ENCODE data around the gene MPO. TPM values are rescaled to one million over a fixed set of nuclear protein-coding genes. Genes with fewer than 3 reads are reported as not detected.

MPO gene
- total and polyA plus RNA-seq, 7 donors: 0.11 to 0.95 (median 0.38) TPM

DNA sequence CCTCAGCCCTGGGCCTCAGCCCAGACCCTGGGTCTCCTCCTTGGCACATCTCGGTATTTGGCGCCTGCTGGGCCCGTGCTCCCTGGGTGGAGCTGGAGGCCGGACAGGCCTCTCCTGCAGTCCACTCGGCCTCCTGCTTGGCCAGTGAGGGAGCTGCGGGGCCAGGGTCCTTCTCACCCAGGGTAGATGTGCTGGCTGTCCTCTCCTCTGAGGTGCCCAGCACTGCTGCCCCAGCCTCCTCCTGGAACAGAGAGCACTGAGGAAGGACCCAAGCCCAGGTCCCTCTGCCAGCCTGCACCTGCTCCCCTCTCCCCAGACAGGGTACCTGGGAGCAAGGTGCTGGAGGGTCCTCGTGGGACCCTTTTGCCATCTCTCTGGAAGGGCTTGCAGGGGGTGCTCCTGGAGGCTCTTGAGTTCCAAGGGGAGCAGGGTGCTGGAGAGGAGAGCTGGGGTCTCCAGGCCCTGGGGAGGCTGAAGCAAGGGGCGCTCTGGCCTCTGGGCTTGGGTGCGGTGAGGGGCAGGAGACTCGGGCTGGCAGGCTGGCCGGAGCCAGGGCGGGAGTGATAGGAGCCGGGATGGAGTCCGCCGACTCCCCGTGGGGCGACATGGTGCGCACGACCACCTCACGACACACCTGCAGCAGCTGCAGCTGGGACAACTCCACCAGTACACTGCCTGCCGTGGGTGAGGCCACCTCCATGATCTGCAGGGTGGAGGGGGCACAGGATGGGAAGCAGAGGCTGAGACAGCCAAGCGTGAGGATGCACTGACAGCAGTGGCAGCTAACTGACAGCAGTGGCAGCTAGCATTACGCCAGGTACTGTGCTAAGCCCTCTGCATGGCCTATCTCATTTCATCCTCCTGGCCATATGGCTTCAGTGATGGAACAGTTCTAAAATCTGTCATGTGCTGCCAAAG is 30.0 kb upstream of the MPO start:
- DNase-seq: no peak
- no peaks in the 10 kb centered on the region for H3K4me1 ChIP-seq
- no peaks in the 10 kb centered on the region for H3K9me3 ChIP-seq
- H3K27me3 ChIP-seq (ENCODE audit: insufficient read depth in 3 of 3, low read length in 2 of 3): no peaks in the 10 kb centered on the region
- WGBS, 3 donors: 86 to 93% (median 90%) methylated on average over 23 of the region's 23 CpGs
- no peak overlapping the region for H3K27ac ChIP-seq
- H3K4me3 ChIP-seq: no peak overlapping the region
- intact Hi-C loops (cut with DNase I): no loop called here
- no peaks in the 10 kb centered on the region for H3K36me3 ChIP-seq (ENCODE audit: insufficient read depth in 1 of 2, low read depth in 1 of 2)
- no peak for ATAC-seq
- TF ChIP-seq CTCF (IDR thresholded peaks at IDR 0.05): no peak

DNA sequence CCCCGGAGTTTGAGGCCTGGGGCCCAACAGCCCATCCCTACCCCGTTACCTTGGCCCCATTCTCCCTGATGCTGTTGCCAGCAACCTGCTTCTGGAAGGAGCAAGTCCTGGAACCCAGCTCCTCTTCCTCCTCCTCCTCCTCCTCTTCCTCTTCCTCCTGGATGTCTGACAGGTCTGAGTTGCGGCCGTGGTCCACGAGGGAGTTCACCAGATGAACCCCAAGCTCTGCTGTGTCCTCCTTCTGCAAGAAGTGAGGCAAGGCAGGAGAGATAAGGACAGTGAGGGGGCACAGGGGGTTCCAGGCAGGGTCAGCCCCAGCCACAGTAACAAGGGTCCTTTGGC is 29.2 kb upstream of the MPO start:
- Histone ChIP-seq H3K36me3 (ENCODE audit: insufficient read depth in 1 of 2, low read depth in 1 of 2) (no peaks in the 10 kb centered on the region), H3K27me3 (ENCODE audit: insufficient read depth in 3 of 3, low read length in 2 of 3) (no peaks in the 10 kb centered on the region), H3K4me3 (no peak overlapping the region), H3K27ac (no peak overlapping the region), H3K4me1 (no peaks in the 10 kb centered on the region), H3K9me3 (no peaks in the 10 kb centered on the region)
- 73 to 89% (median 85%) methylated on average over 5 of the region's 5 CpGs for WGBS, 3 donors
- ATAC-seq (no peak), DNase-seq (no peak)
- intact Hi-C loops (cut with DNase I): loop anchor here in 1 of 2 donors (10.0 kb wide), 1 partner anchor 105 kb away; the partner anchor contains the start of gene RNF43
- no peak for TF ChIP-seq CTCF (IDR thresholded peaks at IDR 0.05)

GRCh38 chr17:58308985-58309917 is 28.5 kb upstream of the MPO start:
- Histone ChIP-seq H3K4me1 (no peaks in the 10 kb centered on the region), H3K27me3 (ENCODE audit: insufficient read depth in 3 of 3, low read length in 2 of 3) (no peaks in the 10 kb centered on the region), H3K36me3 (ENCODE audit: insufficient read depth in 1 of 2, low read depth in 1 of 2) (no peaks in the 10 kb centered on the region), H3K9me3 (no peaks in the 10 kb centered on the region), H3K27ac (no peak overlapping the region), H3K4me3 (no peak overlapping the region)
- TF ChIP-seq CTCF (IDR thresholded peaks at IDR 0.05): no peak
- 84 to 86% (median 85%) methylated on average over 20 to 21 of the region's 21 CpGs for WGBS, 3 donors
- intact Hi-C loops (cut with DNase I): loop anchor here in 1 of 2 donors (10.0 kb wide), 1 partner anchor 106 kb away; the partner anchor contains the start of gene RNF43
- ATAC-seq: no peak
- DNase-seq: no peak

DNA sequence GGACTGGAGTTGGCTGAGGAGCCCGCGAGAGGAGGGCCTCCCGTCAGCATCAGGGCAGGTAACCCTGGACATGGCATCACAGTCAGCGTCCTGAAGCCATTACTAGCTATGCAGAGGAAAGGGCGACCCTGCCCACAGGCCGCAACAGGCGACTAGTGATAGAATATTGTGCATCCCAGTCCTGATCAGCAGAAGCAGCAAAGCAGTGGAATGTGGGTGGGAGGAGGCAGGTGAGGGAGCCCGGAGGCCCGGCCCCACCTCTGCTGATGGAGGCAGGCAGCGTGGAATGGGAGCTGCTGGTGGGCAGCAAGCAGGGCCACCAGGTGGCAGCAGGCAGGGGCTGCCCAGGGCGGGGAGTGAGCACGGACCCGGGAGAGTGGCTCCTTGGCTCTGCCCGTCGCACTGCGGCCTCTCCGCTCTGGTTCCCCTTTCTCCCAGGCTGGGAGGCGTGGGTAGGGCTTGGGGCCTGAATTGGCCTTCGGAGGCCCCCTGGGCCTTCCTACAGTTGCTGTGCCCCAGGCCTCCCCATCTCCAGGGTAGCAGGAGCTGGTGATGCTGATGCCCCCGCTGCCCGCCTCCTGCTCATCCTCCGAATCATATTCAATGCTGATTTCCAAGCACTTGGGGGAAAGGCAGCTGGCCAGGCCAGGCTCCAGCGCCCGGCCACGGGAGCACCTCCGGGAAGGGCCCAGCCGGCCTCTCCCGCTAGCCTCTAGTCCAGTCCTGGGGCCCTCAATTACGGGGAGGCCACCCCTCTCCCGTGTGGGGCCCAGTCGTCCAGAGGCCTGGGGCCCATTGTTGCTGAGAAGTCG is 27.6 kb upstream of the MPO start:
- intact Hi-C loops (cut with DNase I): loop anchor here in 1 of 2 donors (10.0 kb wide), 1 partner anchor 106 kb away; the partner anchor contains the start of gene RNF43
- Histone ChIP-seq H3K4me3 (no peak overlapping the region), H3K9me3 (no peaks in the 10 kb centered on the region), H3K27ac (no peak overlapping the region), H3K4me1 (no peaks in the 10 kb centered on the region), H3K27me3 (ENCODE audit: insufficient read depth in 3 of 3, low read length in 2 of 3) (no peaks in the 10 kb centered on the region), H3K36me3 (ENCODE audit: insufficient read depth in 1 of 2, low read depth in 1 of 2) (no peaks in the 10 kb centered on the region)
- 71 to 75% (median 72%) methylated on average over 26 to 32 of the region's 32 CpGs for WGBS, 3 donors
- ATAC-seq (no peak), DNase-seq (no peak)
- no peak for TF ChIP-seq CTCF (IDR thresholded peaks at IDR 0.05)
